Peyer's patch (tissue), 4 donors: ENCODE results near the gene FAM131B.

ENCODE experiments used
- CTCF ChIP-seq, 6 experiments: fragments of 450-650 bp in 4 of 6; fragments of 200-600 bp in 2 of 6; sonication (generic) in 1 of 6; IDR thresholded peaks; one replicate each; pipeline ENCODE4 v1.5.1; 2017 to 2019; ENCODE audit warnings: antibody characterized with exemption in 6 of 6, mild to moderate bottlenecking in 3 of 6, moderate library complexity in 1 of 6
- POLR2A ChIP-seq, 2 donors: fragments of 450-650 bp; IDR thresholded peaks; one replicate each; pipeline ENCODE4 v1.5.1; 2017; ENCODE audit warnings: antibody characterized with exemption in 2 of 2, mild to moderate bottlenecking in 2 of 2, moderate library complexity in 2 of 2

- TF ChIP-seq POLR2A (IDR thresholded peaks at IDR 0.05) (no peak), CTCF (IDR thresholded peaks at IDR 0.05) (no peak)
Observed at GRCh38 chr7:143385891-143386781, 23.6 kb upstream of the FAM131B start.
